G401.6 (cell line): ENCODE data around the gene AARS2.
"Not testable (repeated sequence)": the region's sequence is repeated elsewhere in the genome, so short reads cannot be mapped to it uniquely, and the experiment has no call there.

ENCODE experiments used
- FAIRE-seq: peaks from 2 replicates; lab custom pipeline; 2012; peaks lifted over from hg19 to GRCh38; lab: Jason Lieb, UNC

AARS2 gene

DNA sequence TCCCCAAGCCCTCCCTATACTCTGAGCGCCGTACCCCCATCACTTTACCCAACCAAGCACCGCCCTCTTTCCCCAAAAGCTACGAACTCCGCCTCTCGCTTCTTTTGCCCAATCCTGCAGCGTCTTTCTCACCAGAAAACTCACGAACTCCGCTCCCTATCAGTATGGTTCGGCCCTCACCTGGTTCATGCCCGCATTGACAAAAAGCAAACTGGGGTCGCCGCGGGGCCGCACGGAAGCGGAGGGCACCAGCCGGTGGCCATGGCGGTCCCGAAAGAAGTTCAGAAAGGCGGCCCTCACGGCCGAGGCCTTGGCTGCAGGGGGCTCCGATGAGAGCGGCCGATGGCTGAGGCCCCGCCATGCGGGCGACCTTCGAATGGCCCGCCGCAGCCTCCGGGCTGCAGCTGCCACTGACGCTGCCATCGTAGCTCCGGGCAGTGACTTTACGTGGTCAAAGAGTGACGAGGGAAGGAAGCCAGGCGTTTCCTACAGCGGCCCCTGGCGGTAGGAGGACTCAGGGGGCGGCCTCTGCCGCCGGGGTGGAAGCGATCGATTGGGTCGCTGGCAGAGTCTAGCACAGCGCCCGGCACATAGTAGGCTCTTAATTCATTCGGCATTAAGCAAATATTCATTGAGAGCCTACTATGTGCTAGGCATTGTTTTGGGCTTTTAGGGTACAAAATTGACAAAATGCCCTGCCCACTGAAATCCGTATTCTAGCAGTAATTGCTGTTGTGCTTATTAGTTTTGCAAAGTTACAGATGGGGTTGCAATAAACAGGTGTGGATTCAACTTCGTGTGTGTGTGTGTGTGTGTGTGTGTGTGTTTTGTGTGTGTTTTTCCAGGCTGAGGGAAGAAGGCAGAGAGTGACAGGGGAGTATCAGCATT is at the start of gene AARS2:
TSS of gene AARS2 (minus strand) at position 447 of the 888 bp plus-strand sequence. CDS start at position 423, 24 bp downstream.
- peak; percentile 57 for FAIRE-seq

DNA sequence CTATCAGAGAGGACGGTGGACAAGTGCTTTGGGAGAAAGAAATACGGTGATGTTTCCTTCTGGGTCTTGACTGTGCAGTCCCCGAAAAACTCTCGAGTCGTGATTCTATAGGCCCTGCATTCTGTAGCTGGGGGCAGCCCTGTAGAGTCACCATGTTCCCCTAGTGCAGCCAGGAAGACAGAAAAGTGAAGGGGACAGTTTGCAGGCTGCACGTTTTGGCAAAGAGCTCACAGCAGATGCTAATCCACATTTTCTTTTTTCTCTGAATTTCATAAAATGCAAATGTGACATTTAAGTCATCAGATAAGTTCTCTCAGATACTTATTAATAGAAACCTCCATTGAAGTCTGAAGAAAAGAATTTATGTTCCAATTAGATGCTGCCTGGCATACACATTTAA is 48.8 kb upstream of the AARS2 start:
- no peak for FAIRE-seq

DNA sequence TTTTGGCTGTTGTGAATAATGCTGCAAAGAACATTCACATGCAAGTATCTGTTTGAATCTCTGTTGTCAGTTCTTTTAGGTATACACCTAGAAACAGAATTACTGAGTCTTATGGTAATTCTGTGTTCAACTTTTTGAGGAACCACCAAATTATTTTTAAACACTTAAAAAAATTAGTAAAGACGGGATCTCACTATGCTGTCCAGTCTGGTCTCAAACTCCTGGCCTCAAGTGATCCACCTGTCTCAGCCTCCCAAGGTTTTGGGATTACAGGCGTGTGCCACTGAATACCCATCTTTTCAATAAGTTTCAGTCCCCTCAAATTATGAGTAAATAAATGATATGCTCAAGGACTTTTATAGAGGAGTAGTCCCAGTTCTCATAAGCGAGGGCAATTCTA is 46.8 kb upstream of the AARS2 start:
- FAIRE-seq, result no peak

DNA sequence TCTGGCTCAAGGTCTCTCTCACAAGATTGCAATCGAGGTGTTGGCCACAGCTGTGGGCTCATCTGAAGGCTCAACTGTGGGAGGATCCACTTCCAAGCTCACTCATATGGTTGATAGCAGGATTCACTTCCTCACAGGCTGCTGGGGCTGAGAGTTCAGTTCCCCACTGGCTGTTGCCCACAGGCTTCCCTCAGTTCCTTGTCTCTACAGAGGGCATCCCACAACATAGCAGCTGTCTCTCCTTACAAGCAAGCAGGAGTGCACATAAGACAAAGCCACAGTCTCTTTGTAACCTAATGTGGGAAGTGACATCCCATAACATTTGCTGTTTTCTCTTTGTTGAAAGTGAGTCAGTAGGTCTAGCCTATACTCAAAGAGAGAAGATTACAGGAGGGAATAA is 43.3 kb upstream of the AARS2 start:
- FAIRE-seq, result no peak

DNA sequence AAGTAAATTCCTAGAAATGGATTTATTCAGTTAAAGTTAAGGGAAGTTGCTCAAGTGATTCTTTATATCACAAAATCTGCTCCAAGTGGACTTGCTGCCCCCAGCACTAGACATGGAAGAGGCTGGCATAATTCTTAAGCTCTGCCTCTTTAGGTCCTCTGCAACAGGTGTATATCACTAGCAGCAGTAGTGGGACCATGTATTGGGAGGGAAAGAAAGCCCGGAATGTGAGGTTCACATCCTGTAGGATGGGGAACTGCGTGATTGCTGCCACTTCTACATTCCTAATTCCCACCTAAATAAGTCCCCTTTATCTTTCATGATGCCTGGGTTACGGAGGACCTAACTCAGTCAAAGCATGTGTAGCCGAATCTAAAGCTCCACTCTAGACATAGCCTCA is 42.5 kb upstream of the AARS2 start:
- FAIRE-seq, result no peak

DNA sequence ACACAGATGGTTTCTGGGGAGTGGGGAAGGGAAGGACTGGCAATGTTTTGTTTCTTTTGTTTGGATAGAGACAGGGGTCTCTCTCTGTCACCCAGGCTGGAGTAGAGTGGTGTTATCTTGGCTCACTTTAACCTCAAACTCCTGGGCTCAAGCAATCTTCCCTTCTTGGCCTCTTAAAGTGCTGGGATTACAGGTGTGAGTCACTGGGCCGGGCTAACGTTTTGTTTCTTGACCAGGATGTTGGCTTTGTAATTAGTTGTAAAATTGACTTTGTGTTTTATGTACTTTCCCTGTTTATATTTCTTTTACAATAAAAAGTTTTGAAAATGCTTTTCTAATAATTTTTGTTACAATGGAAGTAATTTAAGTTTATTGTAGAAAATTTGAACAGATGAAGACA is 40.2 kb upstream of the AARS2 start:
- peak; percentile 41 for FAIRE-seq

DNA sequence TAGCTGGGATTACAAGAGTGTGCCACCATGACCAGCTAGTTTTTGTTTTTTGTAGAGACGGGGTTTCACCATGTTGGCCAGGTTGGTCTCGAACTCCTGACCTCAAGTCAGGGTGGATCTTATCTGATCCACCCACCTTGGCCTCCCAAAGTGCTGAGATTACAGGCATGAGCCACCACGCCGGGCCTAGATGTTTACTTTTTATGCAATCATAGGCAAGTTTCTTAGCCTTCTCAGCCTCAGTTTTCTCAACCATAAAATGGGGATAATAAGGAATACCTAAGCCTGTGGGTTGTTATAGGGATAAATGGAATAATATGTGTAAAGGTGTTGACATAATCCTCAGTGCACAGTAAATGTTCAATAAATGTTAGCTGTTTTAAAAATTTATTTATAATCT is 39.1 kb upstream of the AARS2 start:
- no peak for FAIRE-seq

DNA sequence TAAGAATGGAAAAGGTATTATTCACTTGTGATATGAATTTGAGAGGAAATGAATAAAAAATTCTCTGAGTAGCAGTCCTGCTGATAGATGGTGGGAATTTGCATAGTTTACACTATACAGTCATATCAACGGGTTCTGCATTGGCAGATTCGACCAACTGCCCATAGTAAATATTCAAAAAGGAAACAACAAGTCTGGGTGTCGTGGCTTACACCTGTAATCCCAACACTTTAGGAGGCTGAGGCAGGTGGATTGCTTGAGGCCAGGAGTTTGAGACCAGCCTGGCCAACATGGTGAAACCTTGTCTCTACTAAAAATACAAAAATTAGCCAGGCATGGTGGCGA is 37.5 kb upstream of the AARS2 start:
- not testable (repeated sequence) for FAIRE-seq

DNA sequence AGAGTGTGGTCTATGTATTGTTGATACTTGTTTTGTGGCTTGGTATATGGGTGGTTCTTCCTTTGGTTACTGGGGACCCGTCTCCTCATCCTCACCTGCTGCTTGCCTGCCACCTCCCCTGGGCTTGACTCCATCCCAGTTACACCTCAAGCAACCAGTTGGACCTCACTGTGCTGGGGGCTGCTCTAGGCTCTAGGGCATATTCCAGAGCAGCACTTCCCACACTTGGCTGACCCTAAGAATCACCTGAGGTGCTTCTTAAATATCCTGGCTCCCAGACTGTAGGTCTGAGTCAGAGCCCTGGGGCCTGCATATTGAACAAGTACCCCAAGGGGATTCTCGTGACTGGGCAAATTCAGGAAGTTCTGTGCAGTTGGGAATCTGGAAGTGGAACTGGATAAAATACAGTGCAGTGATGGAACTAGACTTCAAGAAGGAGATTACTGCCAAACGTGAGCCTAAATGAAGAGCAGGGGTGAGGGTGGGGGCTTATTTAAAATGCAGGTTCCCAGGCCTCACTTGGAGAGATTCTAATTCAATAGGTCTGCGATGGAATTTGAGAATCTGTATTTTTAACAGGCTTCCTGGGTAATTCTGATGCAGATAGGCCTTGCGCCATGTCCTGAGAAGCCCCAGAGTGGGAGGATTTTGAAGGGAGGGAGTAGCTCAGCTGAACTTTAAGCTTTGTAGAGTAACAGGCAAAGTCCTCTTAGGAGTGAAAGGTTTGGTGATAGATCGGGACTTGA is 36.9 kb upstream of the AARS2 start:
- FAIRE-seq, result no peak

DNA sequence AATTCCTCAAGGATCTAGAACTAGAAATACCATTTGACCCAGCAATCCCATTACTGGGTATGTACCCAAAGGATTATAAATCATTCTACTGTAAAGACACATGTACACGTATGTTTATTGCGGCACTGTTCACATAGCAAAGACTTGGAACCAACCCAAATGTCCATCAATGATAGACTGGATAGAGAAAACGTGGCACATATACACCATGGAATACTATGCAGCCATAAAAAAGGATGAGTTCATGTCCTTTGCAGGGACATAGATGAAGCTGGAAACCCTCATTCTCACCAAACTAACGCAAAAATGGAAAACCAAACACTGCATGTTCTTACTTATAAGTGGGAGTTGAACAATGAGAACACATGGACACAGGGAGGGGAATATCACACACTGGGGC is 33.7 kb upstream of the AARS2 start:
- not testable (repeated sequence) for FAIRE-seq

DNA sequence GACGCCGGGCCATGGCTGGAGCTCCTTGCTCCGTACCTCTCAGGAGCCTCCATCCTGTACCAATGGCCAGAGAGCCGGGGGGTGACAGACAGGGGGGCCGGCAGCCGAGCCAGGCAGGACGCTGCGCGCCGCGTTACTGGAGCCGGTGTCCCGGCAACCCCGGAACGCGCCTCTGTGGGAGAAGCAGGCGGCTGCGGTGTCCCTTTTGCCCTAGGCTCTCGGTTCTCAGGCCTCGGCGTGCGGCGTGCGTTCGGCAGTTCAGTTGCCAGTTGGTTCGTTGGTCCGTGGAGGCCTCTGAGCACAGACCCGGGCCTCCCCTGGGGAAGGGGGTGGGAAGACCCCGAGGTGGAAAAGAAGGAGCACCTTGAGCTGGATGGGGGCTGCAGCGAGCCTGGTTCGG is 29.3 kb upstream of the AARS2 start, which contains the start of gene SPATS1:
TSS of gene SPATS1 (plus strand) at position 162 of the 400 bp plus-strand sequence. CDS start 446 bp downstream, outside the sequence.
- no peak for FAIRE-seq

DNA sequence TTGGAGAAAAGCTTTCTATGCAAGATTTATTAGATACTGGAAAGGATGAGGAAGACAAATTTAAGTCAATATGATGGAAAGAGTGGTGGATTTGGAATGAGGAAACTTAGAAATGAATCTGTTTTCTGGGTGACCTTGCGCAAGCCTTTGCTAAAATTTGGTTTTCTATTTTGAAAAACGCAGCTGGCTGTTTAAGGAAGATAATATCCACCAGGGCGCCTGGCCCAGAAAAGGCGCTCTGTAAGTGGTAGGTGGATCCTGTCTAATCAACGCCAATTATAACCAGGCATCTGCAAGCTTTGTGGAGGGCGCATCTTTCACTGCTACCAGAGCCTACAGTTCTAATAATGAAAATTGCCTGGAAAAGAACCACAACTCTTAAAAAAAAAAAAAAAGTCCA is 28.9 kb upstream of the AARS2 start:
- FAIRE-seq, result no peak

DNA sequence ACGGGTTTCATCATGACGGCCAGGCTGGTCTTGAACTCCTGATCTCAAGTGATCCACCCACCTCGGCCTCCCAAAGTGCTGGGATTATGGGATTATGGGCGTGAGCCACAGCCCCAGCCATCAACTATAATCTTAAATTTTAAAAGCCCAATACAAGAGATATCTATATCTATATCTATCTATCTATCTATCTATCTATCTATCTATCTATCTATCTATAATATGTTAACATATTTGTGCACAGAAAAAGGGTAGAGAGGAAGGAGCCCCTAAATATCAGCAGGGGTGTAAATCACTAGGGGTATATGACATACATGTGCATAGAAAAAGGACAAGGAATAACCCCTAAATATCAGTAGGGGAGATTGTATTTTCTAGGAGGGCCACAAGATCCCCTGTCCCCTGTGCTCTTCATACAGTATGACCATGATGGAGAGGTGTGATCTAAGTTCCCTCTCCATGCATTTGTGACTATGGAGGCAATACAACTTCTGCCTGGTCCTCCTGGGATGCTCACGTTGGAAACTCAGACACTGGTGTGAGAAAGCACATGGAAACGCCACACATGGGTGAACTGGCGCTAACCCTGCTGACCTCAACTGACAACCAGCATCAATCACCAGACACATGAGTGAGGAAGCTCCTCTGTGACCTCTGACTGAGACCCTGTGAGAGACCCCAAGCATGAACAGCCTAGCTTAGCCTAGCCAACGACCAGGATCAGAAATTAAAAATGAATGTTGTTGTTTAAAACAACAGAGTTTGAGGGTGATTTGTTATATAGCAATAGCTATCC is 28.1 kb upstream of the AARS2 start:
- FAIRE-seq, result no peak

DNA sequence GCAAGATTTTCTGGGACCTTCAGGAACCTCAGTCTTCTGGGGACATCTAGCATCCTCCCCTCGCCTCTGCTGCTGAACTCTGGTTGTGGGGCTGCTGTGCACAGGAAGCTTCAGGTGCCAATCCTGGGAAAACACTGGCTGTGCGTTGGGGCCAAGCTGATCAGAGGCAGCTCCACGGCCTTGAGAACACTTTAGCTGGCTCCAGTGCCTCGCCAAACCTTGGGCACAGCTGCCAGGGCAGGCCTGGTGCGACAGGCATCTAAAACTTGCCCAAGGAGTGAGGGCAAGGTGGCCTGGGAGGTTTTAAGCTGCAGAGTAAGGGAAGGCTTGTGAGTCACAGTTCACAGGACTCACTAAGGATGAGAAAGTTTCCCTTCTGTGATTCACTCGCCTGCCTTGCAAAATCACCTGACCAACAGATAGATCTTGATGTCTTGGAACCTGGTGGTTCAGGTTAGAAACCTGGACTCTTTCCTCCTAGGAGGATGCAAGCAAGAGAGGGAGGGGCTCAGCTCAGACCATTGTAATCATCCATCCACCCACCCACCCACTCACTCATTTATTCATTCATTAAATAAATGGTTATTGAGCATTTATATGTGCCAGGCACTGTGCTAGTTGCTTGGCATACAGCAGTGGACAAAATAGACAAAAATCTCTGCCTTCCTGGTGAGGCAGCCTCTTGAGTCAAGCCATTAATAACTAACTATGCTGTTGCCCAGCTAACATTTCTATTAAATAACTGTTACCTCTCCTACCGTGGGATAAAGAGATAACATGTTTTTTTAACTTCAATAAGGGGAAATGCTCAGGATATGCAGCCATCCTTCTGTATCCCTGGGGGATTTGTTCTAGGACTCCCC is 26.8 kb upstream of the AARS2 start:
- no peak for FAIRE-seq

DNA sequence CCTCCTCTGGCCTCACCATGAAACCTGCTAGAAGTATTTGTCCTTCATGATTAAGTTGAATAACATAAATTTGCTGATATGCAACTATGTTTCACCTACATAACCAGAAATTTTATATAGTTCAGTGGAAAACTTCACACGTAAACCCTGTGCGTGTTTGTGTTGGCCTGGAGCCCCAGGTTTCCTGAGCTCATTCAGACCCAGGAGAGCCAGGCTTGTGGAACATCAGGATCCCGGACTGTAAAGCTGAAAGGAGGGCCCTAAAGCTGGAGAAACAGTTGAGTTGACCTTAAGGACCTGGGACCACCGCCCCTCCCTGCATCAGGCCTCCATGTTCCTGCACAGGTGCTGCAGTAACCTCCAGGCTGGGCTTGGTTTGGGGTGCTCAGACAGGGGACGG is 26.2 kb upstream of the AARS2 start:
- no peak for FAIRE-seq

DNA sequence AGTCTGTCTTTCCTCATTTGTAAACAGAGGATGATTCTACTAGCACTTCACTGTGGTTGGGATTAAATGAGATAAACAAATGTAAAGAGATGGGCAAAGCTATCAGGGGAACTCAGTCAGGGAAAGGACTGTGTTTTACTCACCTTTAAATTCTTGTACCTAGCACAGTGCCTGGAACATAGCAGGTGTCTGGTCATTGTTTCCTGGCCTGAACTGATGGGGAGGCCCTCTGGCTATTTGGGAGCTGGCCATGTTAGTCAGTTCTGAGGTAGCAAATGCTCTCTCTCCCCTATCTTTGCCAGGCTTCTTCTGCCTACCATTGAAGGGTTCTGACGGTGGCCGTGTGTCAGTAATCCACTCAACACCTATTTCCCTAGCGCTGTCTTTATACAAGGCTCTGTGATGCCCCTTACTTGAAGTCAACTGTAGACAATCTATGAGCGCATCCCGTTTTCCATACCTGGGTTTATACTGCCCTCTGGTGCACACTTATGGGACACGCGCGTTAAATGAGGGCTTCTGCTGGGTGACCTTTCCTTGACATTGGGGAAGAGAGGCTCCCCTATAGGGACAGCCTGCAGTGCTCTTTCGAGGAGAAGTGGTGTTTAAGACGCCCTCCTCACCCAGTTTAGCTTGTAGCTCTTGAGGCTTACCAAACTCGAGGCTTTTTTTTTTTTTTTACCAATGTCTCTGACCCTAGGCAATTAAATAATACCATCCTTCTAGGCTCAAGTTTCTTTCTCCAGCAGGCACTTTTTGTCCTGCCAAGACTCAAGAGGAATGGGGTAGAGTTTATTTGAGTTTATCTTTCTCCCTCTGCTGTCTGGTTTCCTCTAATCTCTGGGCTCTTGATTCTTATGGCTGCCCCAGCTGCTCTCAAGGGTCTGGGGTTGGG is 25.3 kb upstream of the AARS2 start:
- FAIRE-seq, result peak; percentile 76

DNA sequence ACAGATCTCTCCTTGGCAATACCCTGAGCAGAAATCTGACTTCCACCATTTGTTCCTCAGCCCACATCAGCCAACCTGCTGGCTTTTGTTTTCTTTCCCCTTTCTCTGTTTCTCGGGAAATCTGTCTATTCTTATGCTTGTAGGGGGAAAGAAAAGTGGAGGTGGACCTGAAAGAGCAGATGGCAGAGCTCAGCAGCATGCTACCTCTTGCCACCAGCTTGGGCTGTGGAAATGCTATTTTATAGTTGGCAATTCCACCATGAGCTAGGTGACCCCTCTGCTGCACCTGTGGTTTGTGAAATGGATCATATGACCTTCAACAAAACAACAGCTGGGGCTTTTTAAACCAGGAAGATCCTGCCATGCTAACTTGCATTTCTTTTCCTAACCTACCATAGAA is 22.5 kb upstream of the AARS2 start:
- no peak for FAIRE-seq

DNA sequence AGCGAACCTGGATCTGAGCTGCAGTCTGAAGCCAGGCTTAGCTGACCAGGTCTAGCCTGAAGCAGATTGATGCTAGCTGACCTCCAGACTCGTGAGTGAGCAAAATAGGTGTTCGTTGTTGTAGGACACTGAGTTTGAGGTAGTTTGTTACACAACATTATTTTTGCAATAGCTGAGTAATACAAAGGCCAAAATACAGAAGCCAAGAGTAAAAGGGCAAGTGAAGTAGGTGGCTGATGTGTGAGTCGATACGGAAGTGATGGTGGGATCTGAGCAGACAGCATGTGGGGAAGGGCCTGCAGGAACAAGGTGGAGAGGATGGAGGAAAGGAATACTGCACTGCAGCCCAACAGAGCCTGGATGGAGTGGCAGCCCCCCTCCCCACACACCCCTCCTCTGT is 20.8 kb upstream of the AARS2 start:
- no peak for FAIRE-seq

DNA sequence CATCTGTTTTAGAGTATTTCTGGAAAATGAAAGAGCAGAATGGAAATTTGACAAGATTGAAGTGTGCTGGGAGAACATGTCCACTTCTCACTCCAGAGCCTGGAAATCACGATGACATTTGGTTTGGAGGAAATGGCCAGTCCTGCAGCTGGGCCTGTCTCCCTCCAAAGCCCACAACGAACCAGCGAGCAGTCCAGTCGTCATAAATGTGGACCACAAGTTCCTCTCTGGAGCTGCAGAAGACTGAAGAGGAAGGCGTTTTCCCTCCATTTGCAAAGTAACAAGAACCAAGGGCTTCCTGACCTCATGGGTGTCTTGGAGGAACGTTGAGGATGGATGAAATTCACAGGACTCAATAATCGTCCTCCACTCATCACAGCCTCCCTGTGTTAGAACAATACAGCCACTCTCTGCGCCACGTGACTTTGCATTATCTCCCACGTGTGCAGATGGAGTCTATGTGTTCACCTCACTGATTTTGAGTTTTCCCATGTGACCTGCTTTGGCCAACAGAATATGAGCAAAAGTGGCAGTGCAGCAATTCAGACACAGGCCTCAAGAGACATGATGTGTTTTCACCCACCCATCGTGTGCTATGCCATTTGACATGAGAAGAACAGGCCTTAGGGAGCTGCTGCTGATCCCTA is 20.2 kb upstream of the AARS2 start:
- FAIRE-seq, result no peak

DNA sequence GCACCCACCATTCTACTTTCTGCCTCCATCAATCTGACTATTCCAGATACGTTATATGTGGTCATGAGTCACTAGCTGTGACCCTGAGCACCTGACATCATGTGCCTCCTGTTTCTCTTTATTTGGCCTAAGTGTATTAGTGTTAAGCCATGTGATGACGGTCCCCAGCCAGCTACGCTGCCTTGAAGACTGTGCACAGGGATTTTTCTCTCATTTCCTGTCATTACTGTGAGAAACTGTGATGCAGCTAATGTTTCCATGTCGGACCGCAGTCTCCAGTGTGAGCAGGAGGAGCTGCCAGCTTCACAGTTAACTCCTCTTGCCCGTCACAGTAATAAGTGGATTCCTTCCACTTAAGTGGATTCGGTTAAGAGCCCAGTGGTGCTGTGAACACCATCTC is 19.4 kb upstream of the AARS2 start:
- peak; percentile 94 for FAIRE-seq
